ENCODE results near the gene FTCDNL1.

- TF ChIP-seq, protein P1, sequence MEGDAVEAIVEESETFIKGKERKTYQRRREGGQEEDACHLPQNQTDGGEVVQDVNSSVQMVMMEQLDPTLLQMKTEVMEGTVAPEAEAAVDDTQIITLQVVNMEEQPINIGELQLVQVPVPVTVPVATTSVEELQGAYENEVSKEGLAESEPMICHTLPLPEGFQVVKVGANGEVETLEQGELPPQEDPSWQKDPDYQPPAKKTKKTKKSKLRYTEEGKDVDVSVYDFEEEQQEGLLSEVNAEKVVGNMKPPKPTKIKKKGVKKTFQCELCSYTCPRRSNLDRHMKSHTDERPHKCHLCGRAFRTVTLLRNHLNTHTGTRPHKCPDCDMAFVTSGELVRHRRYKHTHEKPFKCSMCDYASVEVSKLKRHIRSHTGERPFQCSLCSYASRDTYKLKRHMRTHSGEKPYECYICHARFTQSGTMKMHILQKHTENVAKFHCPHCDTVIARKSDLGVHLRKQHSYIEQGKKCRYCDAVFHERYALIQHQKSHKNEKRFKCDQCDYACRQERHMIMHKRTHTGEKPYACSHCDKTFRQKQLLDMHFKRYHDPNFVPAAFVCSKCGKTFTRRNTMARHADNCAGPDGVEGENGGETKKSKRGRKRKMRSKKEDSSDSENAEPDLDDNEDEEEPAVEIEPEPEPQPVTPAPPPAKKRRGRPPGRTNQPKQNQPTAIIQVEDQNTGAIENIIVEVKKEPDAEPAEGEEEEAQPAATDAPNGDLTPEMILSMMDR (conservative IDR thresholded peaks at IDR 0.05), result no peak
- TF ChIP-seq EZH2 (IDR thresholded peaks at IDR 0.05; ENCODE audit: low read depth), result no peak
These were observed 38.5 kb downstream of the FTCDNL1 start for GRCh38 chr2:199812493-199812892.

Measured in PC-9 (cell line).